HG02885 (cell line): Measurements from ENCODE around the gene TLCD3A.
"Not testable (repeated sequence)": the region's sequence is repeated elsewhere in the genome, so short reads cannot be mapped to it uniquely, and the experiment has no call there.

Experiments
- ATAC-seq: cut with Tn5 transposase; IDR thresholded peaks from one replicate; pipeline ENCODE4 v1.9.1; 2021; ENCODE audit warnings: mild to moderate bottlenecking; ENCODE audit not compliant: unreplicated experiment, poor library complexity

The TLCD3A gene

GRCh38 chr17:746783-747629 lies 14.6 kb downstream of the TLCD3A start:
- no peak for ATAC-seq

DNA sequence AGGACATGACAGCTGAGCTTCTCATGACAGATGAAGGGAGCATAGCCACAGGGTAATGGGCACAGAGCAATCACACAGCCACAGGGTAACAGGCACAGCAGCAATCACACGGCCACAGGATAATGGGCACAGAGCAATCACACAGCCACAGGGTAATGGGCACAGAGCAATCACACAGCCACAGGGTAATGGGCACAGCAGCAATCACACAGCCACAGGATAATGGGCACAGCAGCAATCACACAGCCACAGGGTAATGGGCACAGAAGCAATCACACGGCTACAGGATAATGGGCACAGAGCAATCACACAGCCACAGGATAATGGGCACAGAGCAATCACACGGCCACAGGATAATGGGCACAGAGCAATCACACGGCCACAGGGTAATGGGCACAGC lies 16.2 kb downstream of the TLCD3A start:
- not testable (repeated sequence) for ATAC-seq

GRCh38 chr17:749359-749758 lies 17.0 kb downstream of the TLCD3A start:
- not testable (repeated sequence) for ATAC-seq

- ATAC-seq = no peak
These were observed 18.1 kb downstream of the TLCD3A start for GRCh38 chr17:750431-751037.

DNA sequence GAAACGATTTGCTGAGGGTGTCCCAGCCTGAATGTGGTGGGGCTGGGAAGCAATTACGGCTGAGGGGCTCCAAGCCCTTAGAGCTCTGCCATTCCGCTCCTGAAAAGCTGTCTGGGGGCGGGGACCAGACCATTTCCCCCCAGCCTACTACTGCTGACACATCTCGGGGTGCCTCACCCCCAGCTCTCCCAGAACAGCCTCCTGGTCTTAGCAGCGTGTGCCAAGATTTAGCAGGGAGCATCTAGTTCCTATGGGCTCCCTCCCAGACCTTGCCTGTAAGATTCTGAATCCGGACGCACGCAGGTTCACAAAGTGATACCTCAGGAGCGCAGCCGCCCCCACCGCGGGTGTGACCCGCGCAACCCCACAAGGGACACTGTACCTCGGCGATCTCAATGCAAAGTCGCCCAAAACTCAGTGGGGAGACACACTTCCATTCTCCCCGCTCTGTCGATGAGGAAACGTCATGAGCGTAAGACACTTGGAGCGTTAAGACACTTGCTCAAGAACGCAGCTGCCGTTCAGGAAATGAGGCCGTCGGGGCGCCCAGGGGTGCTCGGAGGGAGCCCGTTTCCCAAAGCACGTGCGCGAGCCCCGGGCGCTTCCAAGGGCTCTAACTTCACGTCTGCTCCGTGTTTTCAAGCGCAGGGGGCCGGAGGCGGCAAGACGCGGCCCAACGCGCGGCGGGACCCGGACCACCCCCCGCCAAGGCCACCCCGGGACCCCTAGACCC lies 19.0 kb downstream of the TLCD3A start:
- peak; percentile 33 for ATAC-seq

DNA sequence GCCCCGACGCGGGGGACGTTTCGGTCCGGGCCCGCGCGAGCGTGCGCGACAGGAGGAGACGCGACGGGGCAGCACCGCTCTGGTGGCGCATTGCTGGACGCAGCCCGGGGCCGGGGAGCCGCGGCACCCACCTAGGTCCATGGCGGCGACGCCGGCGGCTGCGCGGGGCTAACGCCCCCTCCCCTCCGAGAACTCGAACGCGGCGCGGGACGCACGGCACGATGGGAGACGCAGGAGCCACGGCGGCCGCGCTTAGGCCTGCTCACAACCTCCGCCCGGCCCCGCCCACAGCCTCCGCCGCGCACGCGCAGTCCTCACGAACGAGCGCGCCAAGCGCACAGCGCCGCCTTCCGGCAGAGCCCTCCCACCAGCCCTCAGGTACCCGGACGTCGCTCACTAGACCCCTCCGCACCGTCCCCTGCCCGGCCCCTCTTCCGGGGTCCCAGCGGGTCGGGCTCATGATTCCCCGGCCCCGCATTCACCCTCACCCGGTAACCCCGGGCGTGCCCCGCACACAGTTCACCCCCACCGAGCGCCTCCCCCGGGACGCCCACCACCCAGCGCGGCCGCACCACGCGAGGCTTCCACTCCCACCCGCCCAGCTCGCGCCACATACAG lies 19.7 kb downstream of the TLCD3A start, which contains the start of gene GEMIN4:
TSS of gene GEMIN4 (minus strand) at position 263 of the 618 bp plus-strand sequence. CDS start at position 141, 122 bp downstream.
- peak; percentile 89 for ATAC-seq

DNA sequence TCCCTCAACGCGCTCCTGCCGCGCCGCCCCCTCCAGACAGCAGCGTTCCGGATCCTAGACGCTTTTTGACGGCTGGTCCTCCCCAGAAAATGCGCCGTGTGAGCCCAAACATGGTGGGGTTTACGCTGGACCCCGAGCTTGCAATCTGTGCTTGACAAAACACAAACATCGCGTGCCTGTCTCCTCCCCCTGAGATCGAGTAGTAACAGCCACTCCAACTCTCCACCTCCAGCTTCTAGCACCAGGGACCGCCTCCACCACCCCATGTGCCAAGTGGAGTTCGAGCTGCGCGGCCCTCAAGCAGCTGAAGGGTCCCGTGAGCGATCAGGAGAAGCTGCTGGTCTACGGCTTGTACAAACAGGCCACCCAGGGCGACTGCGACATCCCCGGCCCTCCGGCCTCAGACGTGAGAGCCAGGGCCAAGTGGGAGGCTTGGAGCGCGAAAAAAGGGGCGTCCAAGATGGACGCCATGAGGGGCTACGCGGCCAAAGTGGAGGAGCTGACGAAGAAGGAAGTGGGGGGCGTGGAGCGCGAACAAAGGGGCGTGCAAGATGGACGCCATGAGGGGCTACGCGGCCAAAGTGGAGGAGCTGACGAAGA lies 20.3 kb downstream of the TLCD3A start:
- ATAC-seq = no peak

DNA sequence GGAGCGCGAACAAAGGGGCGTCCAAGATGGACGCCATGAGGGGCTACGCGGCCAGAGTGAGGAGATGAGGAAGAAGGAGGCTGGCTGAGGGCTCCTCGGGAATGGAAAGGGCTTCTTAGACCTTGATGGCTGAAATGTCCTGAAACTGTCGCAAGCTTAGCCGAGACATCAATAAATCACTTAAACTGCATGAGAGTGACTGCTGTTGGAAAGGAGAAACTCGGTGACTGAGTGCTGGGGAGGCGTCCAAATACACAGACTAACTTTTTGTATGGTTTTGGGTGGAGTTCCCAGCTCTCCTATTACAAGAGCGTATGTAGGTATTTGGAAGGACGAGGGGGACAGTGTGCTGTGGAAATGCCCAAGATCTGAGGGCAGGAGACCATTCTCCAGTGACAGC lies 21.0 kb downstream of the TLCD3A start:
- no peak for ATAC-seq

- not testable (repeated sequence) for ATAC-seq
These were observed 23.0 kb downstream of the TLCD3A start for GRCh38 chr17:755319-755961.

GRCh38 chr17:756010-756567 lies 23.7 kb downstream of the TLCD3A start:
- not testable (repeated sequence) for ATAC-seq

- no peak for ATAC-seq
These were observed 27.6 kb downstream of the TLCD3A start for GRCh38 chr17:759964-760363.

- no peak for ATAC-seq
These were observed 28.0 kb downstream of the TLCD3A start for GRCh38 chr17:760371-760770.

DNA sequence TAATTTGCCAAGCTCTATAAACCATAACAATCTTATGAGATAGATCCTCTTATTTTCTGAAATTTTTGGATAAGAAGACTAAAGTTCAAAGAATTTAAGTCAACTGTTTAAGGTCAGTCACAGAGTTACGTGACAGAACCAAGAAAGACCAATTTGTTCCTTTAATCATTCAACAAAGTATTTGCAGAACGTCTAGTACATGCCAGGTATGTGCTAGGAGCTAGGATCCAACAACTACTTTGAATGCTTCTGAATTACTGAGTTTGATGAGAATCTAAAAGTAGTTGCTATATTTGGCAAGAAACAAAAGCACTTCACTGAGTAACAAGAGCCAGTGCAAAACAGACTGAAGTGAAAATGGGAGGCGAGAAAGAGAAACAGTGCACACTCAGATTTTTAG lies 34.7 kb downstream of the TLCD3A start:
- ATAC-seq = no peak

- ATAC-seq = no peak
These were observed 40.6 kb downstream of the TLCD3A start for GRCh38 chr17:773016-773415.

DNA sequence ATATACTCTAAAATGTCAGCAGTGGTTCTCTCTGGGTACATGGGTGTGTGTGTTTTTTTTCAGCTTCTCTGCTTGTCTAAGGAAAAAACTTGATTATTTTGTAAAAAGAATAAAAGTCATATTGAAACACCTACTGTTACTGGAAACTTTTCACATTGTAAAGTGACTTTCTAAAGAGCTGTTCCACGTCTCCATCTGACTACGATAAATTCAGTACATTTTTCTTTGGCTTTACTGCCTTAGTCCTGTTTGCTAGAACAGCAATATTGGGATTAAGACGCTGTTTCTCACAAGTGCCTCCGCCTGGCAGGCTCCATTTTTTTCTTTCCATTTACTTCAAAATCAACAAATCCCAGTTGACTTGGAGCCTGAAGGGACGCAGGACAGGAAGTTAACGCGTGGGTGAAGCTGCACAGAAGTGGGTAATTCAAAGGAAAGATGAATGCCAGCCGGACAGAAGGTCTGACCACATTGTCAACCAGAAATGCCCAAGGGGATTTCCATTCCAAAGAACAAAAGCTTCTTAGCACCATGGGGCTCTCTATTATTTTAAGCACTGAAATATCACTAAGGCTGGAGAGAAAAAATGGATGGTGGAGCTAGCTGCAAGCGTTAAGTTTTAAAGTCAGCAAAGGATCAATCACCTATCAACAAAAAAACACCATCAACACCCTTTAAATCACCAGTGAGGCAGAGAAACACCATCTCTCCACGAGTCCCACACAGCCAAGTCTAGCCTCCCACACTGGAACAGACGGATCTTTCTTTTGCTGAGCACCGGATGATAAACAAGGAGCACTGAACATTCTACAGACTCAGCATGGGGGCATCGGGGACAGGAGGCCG lies 41.3 kb downstream of the TLCD3A start:
- ATAC-seq = no peak

DNA sequence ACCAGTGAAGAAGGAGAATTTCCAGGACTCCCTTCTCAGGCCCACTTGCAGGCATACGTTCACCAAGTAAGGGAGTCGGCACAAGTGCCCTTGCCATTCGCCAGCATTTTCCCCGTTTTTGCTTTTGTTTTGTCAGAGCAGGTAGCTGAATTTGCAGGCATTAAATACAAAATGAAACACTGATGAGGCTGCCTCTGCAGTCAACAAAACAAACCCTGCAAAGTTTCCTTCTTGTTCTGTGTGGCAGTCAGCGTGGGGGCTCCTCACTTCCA lies 41.9 kb downstream of the TLCD3A start:
- no peak for ATAC-seq

GRCh38 chr17:778096-778495 lies 45.7 kb downstream of the TLCD3A start:
- no peak for ATAC-seq

DNA sequence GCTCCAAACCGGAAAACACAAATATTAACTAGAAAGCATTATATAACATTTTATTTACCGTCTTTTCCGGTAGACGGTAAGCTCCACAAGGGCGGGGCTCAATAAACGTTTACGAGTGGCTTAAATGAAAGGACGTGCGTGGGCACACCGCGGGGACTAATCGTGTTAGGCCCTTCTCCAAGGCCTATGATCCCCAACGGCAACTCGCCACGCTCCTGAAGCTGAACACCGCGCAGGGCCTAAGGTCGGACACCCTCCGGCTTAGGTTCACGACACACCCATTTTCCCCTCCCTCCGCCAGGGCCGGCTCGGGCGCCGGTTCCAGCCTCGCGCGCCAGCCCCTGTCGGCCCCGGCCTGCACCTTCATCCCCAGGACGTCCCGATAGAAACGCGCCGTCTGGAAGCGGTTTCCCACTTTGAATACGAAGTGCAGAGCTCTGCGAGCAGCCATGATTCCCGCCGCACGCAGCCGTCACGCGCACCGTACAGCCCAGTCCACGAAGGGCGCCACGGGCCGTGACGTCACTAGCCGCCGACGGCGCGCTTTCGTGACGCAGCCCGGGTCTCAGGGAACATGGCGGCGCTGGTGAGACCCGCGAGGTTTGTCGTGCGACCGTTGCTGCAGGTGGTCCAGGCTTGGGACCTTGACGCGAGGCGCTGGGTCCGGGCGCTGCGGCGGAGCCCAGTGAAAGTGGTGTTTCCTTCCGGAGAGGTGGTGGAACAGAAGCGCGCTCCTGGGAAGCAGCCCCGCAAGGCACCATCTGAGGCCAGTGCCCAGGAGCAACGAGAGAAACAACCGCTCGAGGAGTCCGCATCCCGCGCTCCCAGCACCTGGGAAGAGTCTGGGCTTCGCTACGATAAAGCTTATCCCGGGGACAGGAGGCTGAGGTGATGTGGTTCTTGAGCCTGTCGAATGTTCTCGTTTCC lies 49.7 kb downstream of the TLCD3A start, which contains the start of the genes GLOD4 and MRM3:
TSS of gene GLOD4 (minus strand) at position 476 of the 927 bp plus-strand sequence. CDS start at position 451, 25 bp downstream.
TSS of gene MRM3 (plus strand) at position 549 of the 927 bp plus-strand sequence. CDS start at position 575, 26 bp downstream.
- ATAC-seq = peak; percentile 89
